Stimulated activated CD8-positive, alpha-beta memory T cell treated with anti-CD3 and anti-CD28 coated beads, Interleukin-7, amount 100 ng/mL, for 24 hours (primary cell): ENCODE results near the gene CATSPER1.
"Not testable (repeated sequence)": the region's sequence is repeated elsewhere in the genome, so short reads cannot be mapped to it uniquely, and the experiment has no call there.

Source experiments
- DNase-seq: peaks from one replicate; pipeline ENCODE4 v3.0.0-alpha.2; 2020; ENCODE audit warnings: low read depth

CATSPER1 gene

DNA sequence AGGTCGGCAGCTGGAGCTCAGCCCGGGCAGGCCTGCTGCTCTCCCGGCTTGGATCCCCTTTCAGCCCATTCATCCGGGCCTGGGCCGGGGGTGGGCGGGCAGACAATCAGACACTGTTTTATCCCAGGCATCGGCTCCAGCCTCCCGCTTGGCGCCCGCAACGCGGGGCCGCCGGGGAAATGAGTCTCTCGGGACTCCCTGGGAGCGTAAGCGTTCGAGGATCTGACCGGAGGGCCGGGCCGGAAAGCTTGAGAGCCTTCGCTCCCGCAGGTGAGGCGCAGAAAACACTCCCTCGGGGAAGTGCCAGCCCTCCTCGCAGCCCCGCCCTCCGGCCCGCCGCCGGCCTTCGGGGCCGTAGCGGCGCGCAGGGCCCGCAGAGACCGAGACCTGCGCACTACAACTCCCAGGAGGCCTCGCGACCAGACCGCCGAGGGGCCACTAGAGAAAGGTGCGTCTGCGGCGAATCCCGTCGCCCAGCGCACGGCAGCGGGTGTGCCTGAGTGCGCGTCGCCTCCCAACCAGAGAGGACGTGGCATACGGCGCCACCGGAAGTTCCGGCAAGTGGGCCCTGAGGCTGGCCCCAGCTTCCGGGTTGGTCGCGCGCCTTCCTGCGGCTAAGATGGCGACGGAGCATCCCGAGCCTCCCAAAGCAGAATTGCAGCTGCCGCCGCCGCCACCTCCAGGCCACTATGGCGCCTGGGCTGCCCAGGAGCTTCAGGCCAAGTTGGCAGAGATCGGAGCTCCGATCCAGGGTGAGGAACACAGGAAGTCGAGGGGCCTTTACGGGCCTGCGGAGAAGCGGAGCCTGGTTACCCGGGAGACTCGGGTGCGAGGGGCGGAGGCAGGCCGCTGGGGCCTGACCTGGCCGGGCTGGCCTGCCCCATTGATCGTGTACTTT lies 25.7 kb upstream of the CATSPER1 start, which contains the start of gene SF3B2:
Gene SF3B2 (plus strand): TSS at position 599 of the 898 bp plus-strand sequence. CDS start 21 bp downstream, at position 620.
- DNase-seq: peak; percentile 90

DNA sequence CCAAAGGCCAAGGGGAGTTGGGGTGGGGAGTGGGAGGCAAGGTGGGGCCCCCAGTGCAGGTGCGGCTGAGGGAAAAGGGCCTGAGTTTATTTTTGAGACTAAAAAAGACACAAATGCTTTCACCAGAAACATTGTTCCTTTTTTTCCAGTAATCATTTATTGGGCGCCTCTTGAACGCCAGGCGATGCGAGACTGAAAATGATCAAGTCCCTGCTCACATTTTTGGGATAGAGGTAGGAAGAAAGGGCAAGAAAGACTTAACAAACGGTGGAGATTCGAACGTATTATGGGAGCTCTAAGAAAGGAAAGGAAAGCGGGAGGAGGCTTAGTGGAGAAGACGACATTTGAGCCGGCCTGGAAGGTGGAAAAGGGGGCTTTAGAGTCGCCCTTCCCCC lies 25.1 kb upstream of the CATSPER1 start:
- no peak for DNase-seq

DNA sequence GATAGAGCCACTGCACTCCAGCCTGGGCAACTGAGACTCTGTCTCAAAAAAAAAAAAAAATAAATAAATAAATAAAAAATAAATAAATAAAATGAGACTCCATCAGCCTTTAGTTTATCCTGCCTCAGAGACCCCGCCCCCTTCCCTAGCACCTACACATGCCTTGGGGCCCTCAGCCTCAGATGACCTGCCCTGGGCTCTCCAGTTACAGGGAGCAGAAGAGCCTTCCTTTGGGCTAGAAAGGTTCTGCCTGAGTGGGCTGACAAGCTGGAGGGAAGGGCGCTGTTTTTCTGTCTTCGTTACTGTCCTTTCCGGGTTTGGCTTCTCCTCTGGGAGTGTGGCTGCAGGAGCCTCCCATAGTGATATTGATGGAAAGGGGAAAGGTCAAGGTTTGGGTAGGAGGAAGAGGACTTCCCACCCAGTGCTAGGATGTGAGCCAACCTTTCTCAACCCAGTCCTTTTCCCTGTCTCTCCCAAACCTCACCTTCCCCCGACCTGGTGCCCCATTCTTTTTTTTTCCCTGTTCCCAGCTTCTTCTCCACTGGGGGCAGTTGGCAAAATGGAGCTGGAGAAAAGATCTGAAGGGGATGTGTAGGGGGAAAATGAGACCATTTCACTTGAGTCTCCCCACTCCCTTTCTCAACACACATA lies 24.4 kb upstream of the CATSPER1 start:
- DNase-seq: no peak

DNA sequence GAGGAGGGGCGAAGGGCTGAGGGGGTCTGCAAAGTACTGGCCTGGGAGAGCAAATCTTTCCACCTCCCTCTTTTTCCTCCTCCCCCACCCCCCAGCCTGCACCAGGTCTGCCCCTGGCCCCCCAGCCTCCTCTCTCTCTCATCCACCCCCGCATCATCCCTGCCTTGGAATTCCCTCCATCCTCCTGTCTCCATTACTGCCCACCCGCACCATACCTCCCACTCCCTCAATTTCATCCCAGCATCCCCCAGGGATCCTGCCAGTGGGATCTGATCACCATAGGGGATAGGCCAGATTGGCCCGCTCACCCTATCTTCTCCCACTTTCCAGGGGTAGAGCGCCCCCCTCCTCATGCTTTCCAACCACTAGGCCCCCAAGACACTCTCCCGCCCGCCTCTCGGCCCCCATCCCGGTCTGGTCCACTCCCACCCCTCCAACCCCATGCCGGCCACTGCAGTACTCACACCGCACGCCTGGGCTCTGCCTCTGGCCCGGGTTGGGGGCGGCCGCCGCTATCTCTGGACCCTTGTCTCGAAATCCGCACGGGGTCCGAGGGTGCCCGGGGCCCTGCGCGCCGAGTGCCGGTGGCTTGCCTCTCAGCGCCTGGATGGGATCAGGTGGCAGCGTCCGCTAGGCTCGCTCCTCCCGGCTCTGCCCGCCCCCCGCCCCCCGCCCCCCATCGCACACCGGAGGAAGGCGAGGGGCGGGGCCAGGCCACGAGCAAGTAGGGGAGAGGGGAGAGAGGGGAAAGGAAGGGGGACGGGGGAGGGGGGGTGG lies 22.5 kb upstream of the CATSPER1 start, which contains the start of gene GAL3ST3:
Gene GAL3ST3 (minus strand): TSS at position 615 of the 777 bp plus-strand sequence. CDS start 3,746 bp downstream, outside the sequence.
- DNase-seq: no peak

DNA sequence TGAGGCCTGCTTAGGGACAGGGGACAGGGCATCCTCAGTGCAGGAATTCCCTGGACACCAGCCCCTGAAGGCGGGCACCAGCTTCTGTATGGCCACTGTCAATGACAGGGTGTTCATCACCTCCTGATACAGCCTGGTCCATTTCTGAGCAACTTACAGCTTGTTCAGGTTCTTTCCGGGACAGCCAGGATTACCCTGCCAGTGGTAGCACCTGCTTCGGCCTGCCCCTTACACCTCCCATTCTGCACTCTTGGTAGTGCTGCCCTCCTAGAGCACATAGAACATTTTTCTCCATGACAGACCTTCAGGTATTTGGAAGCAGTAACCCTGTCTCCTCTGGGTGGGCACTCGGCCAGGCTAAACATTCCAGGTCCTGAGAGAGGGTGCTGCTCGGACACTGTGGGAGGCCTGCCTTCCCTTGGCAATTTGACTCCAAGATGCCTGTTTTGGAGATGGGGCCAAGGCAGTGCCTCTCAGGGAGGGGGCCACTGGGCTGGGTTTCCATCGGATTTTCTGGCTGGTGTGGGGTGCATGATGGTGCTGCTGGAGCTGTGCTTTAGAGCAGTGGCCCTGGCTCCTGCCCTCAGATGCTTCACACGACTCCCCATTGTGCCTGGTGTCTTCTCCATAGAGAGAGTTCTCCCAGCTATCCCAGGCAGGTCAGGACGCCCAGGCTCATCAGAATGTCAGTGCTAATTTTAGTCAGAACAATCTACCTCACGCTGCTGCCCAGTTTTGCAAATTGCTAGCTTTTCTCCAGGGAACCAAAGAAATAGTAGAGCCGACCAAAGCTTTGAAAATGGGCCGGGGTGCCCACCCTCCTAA lies 21.5 kb upstream of the CATSPER1 start:
- DNase-seq: no peak

DNA sequence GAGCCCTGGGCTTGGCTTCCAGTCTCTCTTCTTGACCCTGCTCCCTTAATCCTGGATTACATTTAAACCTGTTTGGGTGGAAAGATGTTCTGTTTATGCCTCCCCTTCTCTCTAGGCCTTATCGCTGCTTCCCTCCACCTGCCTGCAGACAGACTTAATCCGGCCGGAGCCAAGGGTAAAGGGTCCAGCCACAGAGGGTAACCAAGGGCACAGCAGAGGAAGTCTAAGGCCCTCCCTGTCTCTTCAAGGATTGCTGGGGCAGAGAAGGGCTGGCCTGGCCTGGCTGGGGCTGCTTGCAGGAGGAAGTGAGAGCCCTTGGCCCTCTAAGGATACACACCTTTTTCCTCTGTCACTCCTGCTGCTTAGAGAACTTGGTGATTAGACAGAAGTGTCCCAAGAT lies 20.6 kb upstream of the CATSPER1 start:
- DNase-seq: no peak

DNA sequence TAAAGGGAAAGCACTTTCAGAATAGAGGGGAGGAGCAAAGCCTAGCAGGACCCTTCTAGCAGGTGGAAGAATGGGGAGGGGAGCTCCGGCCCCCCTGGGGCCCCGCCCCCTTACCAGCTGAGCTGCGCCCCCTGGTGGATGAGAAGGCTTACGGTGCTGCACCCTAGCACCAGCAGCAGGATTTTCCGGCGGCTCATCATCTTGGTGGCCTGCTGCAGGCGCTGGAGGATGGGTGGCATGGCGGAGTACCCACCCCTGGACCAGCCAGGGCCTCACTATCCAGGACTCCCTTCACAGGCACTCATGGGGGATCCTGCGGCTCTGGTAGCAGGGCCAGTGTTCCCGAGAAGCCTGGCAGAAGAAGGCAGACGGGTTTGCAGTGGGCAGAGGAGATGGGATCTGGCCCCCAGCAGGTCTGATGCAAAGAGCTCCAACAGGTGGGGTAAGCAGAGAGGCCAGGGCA lies 18.9 kb upstream of the CATSPER1 start:
- DNase-seq: peak; percentile 72

DNA sequence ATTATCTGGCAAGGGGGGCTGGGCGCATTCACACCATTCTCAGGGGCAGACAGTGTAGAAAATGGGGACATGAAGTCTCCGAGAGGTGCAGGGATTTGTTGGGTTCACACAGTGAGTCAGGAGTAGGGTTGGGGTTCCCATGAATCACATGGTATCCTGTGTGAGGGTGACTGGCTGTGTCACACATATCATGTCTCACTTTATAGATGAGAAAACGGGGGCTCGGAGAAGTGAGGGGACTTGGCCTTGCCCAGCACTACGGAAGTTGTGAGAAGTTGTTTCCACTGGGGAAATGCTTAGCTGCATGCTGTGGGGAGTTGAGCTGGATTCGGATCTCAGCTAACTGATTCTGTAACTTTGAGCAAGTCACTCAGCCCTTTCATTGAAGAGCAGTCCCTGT lies 18.5 kb upstream of the CATSPER1 start:
- DNase-seq: no peak

DNA sequence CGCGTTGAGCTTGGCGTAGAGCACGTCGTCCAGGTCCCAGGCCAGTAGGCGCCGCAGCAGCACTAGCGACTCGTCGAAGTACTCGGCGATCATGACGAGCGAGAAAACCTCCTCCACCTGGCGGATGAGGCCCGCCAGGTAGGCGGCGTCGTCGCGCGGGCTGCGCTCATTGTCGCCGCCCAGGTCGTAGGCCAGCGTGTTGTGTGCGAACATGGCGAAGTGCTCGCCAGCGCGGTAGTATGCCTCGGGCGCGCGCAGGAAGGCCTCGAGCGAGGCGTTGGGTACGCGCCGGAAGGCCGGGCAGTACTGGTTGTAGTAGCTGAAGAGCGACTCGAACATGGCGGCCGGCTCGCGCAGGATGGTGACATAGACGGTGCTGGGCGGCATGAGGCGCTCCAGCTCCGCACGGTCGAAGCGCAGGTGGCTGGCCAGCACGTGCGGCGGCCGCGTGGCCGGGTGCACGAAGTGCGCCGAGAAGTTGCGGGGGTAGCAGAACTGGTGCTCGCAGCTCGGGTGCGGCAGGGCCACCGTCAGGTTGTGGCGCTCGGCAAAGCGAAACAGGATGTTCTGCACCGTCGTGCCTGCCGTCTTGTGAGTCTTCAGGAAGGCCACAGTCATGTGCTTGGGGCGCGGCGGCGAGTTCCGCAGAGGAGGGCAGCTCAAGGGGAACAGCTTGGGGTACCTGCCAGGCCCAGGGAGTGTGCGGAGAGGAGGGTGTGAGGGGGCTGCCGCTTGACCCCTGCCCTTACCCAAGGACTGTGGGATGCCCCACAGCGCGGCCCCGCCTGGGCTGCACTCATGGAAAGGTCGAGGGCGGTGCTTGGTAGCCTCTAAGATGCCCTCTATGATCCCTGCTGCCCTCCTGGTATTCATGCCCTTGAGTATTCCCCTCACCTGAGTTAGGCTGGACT lies 17.0 kb upstream of the CATSPER1 start:
- DNase-seq: no peak

DNA sequence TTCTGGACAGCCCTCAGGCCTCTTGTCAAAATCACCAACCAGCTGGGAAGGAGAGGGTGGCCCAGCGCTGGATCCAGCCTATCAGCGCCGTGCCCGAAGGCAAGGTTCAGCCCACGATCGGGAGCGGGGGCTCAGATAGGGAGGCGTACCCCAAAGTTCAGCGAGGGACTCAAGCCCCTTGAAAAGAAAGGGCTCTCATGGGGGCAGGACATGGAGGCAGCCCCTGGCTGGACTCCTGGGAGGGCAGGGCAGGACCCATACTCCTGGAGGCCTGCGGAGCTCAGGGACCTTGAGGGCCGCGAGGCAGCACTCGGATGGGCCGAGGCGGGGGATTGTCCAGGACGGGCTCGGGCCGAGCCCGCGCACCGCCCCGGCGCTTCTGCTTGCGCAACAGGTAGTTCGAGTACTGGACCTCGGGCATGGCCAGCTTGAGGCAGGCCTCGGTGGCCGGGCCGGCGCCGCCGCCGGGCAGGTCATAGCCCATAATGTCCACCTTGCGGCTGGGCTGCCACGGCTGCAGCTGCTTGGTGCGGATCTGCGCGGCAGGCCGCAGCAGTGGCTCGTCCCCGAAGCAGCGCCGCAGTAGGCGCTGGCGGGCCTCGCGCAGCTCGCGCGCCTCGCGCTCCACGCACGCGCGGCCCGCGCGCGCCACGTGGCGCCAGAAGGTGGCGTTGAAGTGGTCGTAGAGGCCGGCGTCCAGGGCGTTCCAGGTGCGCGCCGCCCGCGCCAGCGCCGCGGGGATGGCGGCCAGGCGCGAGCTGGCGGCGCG lies 16.1 kb upstream of the CATSPER1 start:
- no peak for DNase-seq

DNA sequence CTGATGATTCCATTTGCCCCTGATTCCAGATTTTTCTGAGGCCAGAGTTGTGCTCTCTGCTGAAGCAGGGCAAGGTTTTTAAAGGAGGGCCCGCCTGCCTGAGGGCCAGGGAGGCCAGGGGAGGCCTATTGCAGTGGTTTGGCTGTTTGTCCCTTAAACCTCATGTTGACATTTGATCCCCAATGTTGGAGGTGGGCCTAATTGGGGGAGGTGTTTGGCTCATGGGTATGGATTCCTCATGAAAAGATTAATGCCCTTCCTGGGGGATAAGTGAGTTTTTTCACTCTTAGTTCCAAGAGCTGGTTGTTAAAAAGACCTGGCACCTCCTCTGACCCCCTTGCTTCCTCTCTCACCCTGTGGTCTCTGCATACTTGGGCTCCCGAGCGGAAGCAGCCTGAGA lies 13.5 kb upstream of the CATSPER1 start:
- no peak for DNase-seq

DNA sequence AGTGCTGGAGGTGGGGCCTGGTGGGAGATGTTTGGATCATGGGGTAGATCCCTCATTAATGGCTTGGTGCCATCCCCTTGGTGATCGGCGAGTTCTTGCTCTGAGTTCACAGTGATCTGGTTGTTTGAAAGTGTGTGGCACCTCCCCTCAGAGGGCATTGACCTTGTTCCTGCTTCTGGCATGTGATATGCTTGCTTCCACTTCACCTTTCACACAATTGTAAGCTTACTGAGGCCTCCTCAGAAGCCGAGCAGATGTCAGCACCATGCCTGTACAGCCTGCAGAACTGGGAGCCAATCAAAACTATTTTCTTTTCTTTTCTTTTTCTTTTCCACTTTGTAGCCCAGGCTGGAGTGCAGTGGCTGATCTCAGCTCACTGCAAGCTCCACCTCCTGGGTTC lies 11.0 kb upstream of the CATSPER1 start:
- no peak for DNase-seq

DNA sequence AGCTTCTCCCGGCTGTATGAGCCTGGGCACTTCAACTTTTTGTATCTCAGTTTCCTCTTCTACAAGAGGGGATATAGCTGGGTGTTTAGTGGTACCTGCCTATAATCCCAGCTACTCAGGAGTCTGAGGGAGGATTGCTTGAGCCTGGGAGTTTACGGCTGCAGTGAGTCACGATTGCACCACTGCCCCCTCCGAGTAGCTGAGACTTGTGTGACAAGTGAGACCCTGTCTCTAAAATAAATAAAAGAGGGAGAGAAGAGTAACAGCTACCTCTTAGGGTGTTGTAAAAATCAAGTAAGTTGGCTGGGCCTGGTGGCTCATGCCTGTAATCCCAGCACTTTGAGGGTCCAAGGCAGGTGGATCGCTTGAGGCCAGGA lies 10.0 kb upstream of the CATSPER1 start:
- DNase-seq: no peak

DNA sequence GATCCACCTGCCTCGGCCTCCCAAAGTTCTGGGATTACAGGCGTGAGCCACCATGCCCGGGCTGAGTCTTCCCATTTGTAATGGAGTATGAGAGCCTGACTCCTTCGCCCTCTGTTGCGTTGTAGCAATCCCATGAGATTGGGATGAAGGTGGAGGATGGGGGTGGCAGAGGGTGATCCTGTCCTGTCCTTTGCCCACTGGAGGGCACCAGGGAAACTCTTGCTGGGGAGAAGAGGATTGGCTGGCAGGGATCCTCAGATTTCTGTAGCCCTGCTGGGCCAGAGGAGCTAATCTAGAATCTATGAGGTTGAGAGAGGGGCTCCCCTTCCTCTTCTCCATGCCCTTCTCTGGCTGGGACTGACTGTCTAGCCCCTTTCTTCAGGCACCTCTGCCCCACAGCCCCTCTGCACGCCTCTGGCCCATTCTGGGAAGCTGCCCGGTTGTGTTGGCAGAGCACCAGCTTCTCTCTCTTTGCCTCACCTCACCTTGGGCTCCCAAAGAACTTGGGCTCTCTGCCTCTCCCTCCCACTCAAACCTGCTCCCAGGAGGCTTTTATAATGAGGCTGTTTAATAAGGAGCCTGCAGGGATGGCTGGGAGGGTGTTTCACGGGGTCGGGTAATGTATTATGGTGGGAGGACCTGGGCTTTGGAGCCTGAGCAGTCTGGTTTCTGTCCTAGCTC lies 9.5 kb upstream of the CATSPER1 start:
- no peak for DNase-seq

DNA sequence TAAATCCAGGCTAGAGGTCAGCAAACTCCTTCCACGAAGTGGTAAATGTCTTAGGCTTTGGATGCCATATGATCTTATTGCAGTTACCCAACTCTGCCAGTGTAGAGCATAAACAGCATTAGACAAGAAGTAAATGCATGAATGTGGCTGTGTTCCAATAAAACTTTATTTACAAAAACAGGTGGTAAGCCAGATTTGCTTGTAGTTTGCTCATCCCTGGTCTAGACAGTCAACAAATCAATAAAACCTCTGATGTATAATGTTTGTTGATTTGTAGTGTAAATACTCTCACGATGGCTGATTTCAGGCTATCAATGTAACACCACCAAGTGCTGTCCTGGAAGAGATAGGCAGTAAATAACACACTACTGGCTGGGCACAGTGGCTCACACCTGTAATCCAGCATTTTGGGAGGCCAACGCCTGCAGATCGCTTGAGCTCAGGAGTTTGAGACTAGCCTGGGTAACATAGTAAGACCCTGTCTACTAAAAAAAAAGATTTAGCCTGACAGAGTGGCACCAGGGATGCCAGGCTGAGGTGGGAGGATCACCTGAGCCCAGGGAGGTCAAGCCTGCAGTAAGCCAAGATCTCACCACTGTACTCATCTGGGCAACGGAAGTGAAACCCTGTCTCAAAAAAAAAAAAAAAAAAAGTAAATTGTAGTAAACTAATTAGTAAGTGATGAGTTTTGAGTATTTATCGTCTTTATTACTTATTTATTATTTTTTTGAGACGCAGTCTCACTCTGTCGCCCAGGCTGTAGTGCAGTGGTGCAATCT lies 6.9 kb upstream of the CATSPER1 start:
- no peak for DNase-seq

DNA sequence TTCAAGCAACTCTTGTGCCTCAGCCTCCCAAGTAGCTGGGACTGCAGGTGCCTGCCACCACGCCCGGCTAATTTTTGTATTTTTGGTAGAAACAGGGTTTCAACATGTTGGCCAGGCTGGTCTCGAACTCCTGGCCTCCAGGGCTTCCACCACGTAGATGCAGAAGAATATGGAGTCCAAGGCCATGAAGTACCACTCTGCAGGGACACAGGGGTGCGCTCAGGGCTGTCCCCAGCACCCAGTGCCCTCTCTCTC lies 3.2 kb downstream of the CATSPER1 start:
- not testable (repeated sequence) for DNase-seq

DNA sequence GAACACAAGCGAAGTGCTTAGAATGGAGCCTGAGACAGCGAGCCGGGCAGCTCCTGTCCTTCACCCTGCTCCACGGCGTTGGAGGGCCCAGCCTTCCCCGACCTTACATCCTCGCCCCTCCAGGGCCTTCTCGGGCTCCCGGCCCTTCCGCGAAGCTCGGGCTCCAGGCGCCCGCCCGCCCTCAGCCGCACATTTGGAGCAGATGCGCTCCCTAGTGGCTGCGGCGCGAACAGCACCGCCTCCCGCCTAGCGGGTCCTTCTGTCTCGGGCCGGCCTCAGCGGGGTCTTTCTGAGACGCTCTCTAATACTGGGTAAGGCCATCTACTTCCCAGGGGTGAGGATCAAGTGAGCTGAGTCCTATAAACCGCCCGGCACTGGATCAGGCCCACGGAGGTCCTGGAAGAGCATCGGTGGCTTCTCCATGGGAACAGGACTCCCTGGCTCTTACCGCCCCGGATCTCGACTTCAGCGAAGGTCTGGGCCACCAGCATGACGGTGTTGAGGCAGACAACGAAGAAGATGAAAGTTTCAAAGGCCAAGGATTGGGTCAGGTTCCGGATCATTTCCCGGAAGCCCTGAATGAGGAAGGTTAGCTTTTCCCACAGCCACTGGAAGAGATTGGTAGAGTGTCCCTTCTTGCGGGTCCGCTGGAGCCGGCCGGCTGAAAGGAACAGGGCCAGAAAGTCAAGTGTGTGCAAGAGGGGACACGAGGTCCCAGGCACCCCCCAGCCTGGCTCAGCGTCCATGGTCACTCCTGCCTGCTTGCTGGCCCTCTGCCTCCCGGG lies 3.7 kb downstream of the CATSPER1 start:
- peak; percentile 66 for DNase-seq
